H1 (cell line): ENCODE data around the gene ARHGAP21. TPM values are rescaled to one million over a fixed set of nuclear protein-coding genes. Genes with fewer than 3 reads are reported as not detected.

Experiments used
- CHD7 ChIP-seq: fragments of 300-600 bp; sonication (generic); IDR thresholded peaks from 2 replicates; pipeline ENCODE4 v1.7.1; 2012; ENCODE audit warnings: low read length, moderate library complexity, mild to moderate bottlenecking, inconsistent platforms; ENCODE audit not compliant: insufficient replicate concordance
- E2F6 ChIP-seq: IDR thresholded peaks from 2 replicates; pipeline ENCODE4 v1.6.1; 2012; ENCODE audit warnings: inconsistent platforms
- HDAC2 ChIP-seq, 2 experiments: fragments of 300-600 bp in 1 of 2; sonication (generic) in 1 of 2; IDR thresholded peaks; 2 replicates each; pipeline ENCODE4 v1.6.1; 2011 to 2012; ENCODE audit warnings: low read depth in 2 of 2, low read length in 2 of 2, mild to moderate bottlenecking in 2 of 2, moderate library complexity in 2 of 2, borderline replicate concordance in 1 of 2, inconsistent platforms in 1 of 2
- MAX ChIP-seq: IDR thresholded peaks from 2 replicates; pipeline ENCODE4 v1.6.1; 2012; ENCODE audit warnings: inconsistent platforms
- polyA plus RNA-seq, 7 experiments: library from polyadenylated mRNA; depleted of rRNA in 3 of 7; stranded (reverse) in 5 of 7; unstranded in 2 of 7; fragments of >200 nt in 5 of 7; fragments of 200-250 nt in 2 of 7; gene quantifications; 1 replicate in 5 of 7; 2 replicates in 1 of 7; 4 replicates in 1 of 7; pipeline versions ENCODE4 v1.2.1 to v1.2.3, GENCODE V29; 2011 to 2013; ENCODE audit warnings: missing spikeins in 2 of 7, mixed read lengths in 2 of 7
- total RNA-seq: library from RNA; stranded (reverse); fragmentation: NEBNext Ultra II Directional; extraction: Animal tissue kit (Norgen Biotek cat#: 25700); gene quantifications from 2 replicates; pipeline ENCODE4 v1.2.1, GENCODE V29; 2021

Gene ARHGAP21
- total and polyA plus RNA-seq, 2 of the 8 experiments (the other 6 are each of a cell fraction or from before 2014, with no cell fraction given) = 14.4 to 35.3 TPM

- no peak for TF ChIP-seq CHD7
- no peak for TF ChIP-seq E2F6
- no peak for TF ChIP-seq HDAC2 (IDR thresholded peaks at IDR 0.05; ENCODE audit: borderline replicate concordance in 1 of 2, low read depth in 2 of 2, low read length in 2 of 2)
- TF ChIP-seq MAX = no peak
Measured at GRCh38 chr10:24651923-24652322, 71.8 kb downstream of the ARHGAP21 start (continued).
